ENCODE measurements around the gene PHPT1. TPM values are rescaled to one million over a fixed set of nuclear protein-coding genes. Genes with fewer than 3 reads are reported as not detected.

PHPT1 gene
- total RNA-seq, 1 experiment from 2014 or later, result 161 TPM

DNA sequence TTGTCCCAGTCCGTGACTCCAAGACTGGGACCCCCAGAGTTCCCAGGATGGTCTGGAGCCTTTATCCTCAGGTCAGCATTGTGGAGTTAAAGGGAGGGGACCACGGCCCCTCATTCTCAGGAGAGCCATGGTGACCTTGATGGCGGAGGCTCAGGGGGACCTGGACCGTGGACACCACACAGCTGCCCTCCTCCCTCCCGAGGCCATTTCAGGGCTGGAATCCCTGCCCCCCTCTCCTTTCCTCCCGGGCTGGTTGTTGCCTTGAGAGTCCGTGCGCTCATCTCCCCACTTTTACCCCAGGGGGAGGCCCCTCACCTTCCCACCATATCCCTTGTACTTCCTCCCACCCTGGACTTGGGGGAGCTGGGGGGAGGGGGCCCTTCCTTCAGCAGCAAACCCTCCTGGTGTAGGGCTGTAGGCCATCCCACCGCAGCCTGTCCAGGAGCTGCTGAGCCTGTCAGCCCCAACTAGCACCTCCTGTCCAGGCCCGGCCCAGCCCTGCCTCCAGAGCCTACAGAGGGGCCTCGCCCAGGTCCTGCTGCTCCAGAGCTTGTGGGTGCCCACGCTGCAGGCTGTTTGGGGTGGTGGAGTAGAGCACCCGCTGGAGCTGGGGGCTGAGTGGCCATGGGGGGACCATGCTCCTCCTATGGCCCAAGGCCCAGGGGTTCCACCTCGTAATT is 21.3 kb upstream of the PHPT1 start:
- H3K9me3 Mint-ChIP-seq, result no peaks in the 10 kb centered on the region

More for the DNA sequence above, 21.3 kb upstream of the PHPT1 start:
- H3K27ac Mint-ChIP-seq, result no peak overlapping the region; a peak in 1 of 7 replicates
- no peak overlapping the region for H4K8ac ChIP-seq (replicated peaks; ENCODE audit: insufficient read length, low read depth, low read length)
- TF ChIP-seq, protein P1, sequence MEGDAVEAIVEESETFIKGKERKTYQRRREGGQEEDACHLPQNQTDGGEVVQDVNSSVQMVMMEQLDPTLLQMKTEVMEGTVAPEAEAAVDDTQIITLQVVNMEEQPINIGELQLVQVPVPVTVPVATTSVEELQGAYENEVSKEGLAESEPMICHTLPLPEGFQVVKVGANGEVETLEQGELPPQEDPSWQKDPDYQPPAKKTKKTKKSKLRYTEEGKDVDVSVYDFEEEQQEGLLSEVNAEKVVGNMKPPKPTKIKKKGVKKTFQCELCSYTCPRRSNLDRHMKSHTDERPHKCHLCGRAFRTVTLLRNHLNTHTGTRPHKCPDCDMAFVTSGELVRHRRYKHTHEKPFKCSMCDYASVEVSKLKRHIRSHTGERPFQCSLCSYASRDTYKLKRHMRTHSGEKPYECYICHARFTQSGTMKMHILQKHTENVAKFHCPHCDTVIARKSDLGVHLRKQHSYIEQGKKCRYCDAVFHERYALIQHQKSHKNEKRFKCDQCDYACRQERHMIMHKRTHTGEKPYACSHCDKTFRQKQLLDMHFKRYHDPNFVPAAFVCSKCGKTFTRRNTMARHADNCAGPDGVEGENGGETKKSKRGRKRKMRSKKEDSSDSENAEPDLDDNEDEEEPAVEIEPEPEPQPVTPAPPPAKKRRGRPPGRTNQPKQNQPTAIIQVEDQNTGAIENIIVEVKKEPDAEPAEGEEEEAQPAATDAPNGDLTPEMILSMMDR (conservative IDR thresholded peaks at IDR 0.05), result no peak
- H3K27me3 ChIP-seq (ENCODE audit: insufficient read depth, low read length), result no peaks in the 10 kb centered on the region
- no peak overlapping the region for H3K4me3 Mint-ChIP-seq
- no peak overlapping the region for H3K4me2 ChIP-seq (ENCODE audit: insufficient read depth, insufficient read length, low read length)
- no peaks in the 10 kb centered on the region for H4K20me1 ChIP-seq (ENCODE audit: control insufficient read depth, insufficient read depth, insufficient read length)
- H3K27ac ChIP-seq (ENCODE audit: insufficient read length, low read depth, low read length), result no peak overlapping the region
- no peaks in the 10 kb centered on the region for H3K4me1 ChIP-seq (ENCODE audit: insufficient read depth, low read length)
- no peak overlapping the region for H2BK20ac ChIP-seq (ENCODE audit: low read depth, low read length, poor library complexity, severe bottlenecking)
- H3K14ac ChIP-seq (ENCODE audit: insufficient read depth, low read length), result no peak overlapping the region
- H3K56ac ChIP-seq (ENCODE audit: insufficient read length, low read depth, low read length), result no peak overlapping the region
- H3K9me3 ChIP-seq (ENCODE audit: control insufficient read depth, low read depth, low read length), result no peaks in the 10 kb centered on the region
- no peak overlapping the region for H2BK5ac ChIP-seq (ENCODE audit: insufficient read length, low read length)
- H2BK15ac ChIP-seq (ENCODE audit: low read depth, low read length), result no peak overlapping the region
- DNase-seq, result no peak
- no peak overlapping the region for H3K23ac ChIP-seq (ENCODE audit: insufficient read length, low read depth, low read length)
- no CpG with 5 or more reads among the region's 14 CpGs for WGBS (ENCODE audit: extremely low coverage, insufficient read length, low lambda C conversion rate)
- no peak overlapping the region for H2BK120ac ChIP-seq (ENCODE audit: low read depth, low read length, poor library complexity, severe bottlenecking)
- peaks cover 17 to 60% (median 59%) of the 10 kb centered on the region in 3 experiments; a peak in 6 of 7 replicates for H3K36me3 Mint-ChIP-seq (ENCODE audit: insufficient read depth in 1 of 3, low read depth in 3 of 3)
- H3K4ac ChIP-seq (ENCODE audit: low read depth, low read length), result no peak overlapping the region
- no peaks in the 10 kb centered on the region for H3K23me2 ChIP-seq (ENCODE audit: insufficient read length, low read depth, low read length, poor library complexity, severe bottlenecking)
- H2AK5ac ChIP-seq (ENCODE audit: insufficient read length, low read length), result no peak overlapping the region
- H2AFZ ChIP-seq (ENCODE audit: low read length), result no peak overlapping the region
- H2BK12ac ChIP-seq (ENCODE audit: insufficient read length, low read depth, low read length), result no peak overlapping the region
- no peak overlapping the region for H3T11ph ChIP-seq (ENCODE audit: low read length)
- H3K18ac ChIP-seq (ENCODE audit: insufficient read length, low read depth, low read length), result no peak overlapping the region
- no peak overlapping the region for H4K91ac ChIP-seq (ENCODE audit: insufficient read length, low read depth, low read length)
- H4K5ac ChIP-seq (ENCODE audit: insufficient read length, low read depth, low read length), result no peak overlapping the region
- no peak overlapping the region for H3K9ac ChIP-seq (ENCODE audit: extremely low read depth, insufficient read length, low read length)
- peaks cover 1% of the 10 kb centered on the region; the same call in 1 of the 2 replicates for H3K27me3 Mint-ChIP-seq (ENCODE audit: low read depth)
- H3K79me1 ChIP-seq (ENCODE audit: insufficient read depth, low read depth, low read length, poor library complexity, severe bottlenecking), result peaks cover 4% of the 10 kb centered on the region
- no peaks in the 10 kb centered on the region for H3K79me2 ChIP-seq (ENCODE audit: insufficient read depth, low read length)
- peaks cover 0 to 7% of the 10 kb centered on the region in 2 experiments; a peak in 2 of 4 replicates for H3K4me1 Mint-ChIP-seq
